ENCODE measurements around the gene CD79A. TPM values are rescaled to one million over a fixed set of nuclear protein-coding genes. Genes with fewer than 3 reads are reported as not detected.
"Not testable (repeated sequence)": the region's sequence is repeated elsewhere in the genome, so short reads cannot be mapped to it uniquely, and the experiment has no call there.

CD79A gene
- total RNA-seq, 1 experiment from 2014 or later = 0.82 TPM

GRCh38 chr19:41913538-41914423 lies 36.7 kb downstream of the CD79A start:
- H3K27me3 ChIP-seq (replicated peaks; ENCODE audit: control insufficient read depth, insufficient read depth, low read length) = no peaks in the 10 kb centered on the region; the same call in 1 of the 2 replicates
- peaks cover 5% of the 10 kb centered on the region for H3K27me3 Mint-ChIP-seq (ENCODE audit: insufficient read depth, unreplicated experiment)

GRCh38 chr19:41914424-41914834 lies 37.4 kb downstream of the CD79A start:
- H3K36me3 ChIP-seq (ENCODE audit: control insufficient read depth, insufficient read depth, low read length); H3K9me3 ChIP-seq; H3K4me3 Mint-ChIP-seq (ENCODE audit: unreplicated experiment); H3K27me3 Mint-ChIP-seq (ENCODE audit: insufficient read depth, unreplicated experiment); H3K4me3 ChIP-seq (ENCODE audit: low read depth, low read length); BruUV-seq (replicated peaks); POLR2A ChIA-PET; H3K27ac Mint-ChIP-seq (ENCODE audit: unreplicated experiment); H3K27me3 ChIP-seq (replicated peaks; ENCODE audit: control insufficient read depth, insufficient read depth, low read length); H3K36me3 Mint-ChIP-seq (ENCODE audit: insufficient read depth, unreplicated experiment); H3K4me1 ChIP-seq; H3K4me1 Mint-ChIP-seq (ENCODE audit: low read depth, unreplicated experiment); H3K9me3 Mint-ChIP-seq (ENCODE audit: unreplicated experiment); intact Hi-C loops (cut with micrococcal nuclease; ENCODE audit: unreplicated experiment); CTCF ChIA-PET; DNase-seq: not testable (repeated sequence)

More at GRCh38 chr19:41913538-41914423, 36.7 kb downstream of the CD79A start:
- no peaks in the 10 kb centered on the region for H3K9me3 ChIP-seq
- no peak for DNase-seq
- no peak overlapping the region for H3K27ac Mint-ChIP-seq (ENCODE audit: unreplicated experiment)
- no peak for TF ChIP-seq CTCF (IDR thresholded peaks at IDR 0.05; ENCODE audit: insufficient read depth in 1 of 2, low read depth in 1 of 2, low read length in 1 of 2, severe bottlenecking in 1 of 2, unreplicated experiment in 1 of 2)
- POLR2A ChIA-PET = no interaction called here
- intact Hi-C loops (cut with micrococcal nuclease; ENCODE audit: unreplicated experiment) = no loop called here
- no peak overlapping the region for H3K4me3 Mint-ChIP-seq (ENCODE audit: unreplicated experiment)
- BruUV-seq (replicated peaks) = no TSS peak
- CTCF ChIA-PET = no interaction called here
- peaks cover 7% of the 10 kb centered on the region for H3K36me3 Mint-ChIP-seq (ENCODE audit: insufficient read depth, unreplicated experiment)
- no peaks in the 10 kb centered on the region for H3K4me1 Mint-ChIP-seq (ENCODE audit: low read depth, unreplicated experiment)
- H3K9me3 Mint-ChIP-seq (ENCODE audit: unreplicated experiment) = no peaks in the 10 kb centered on the region
- H3K4me3 ChIP-seq (ENCODE audit: low read depth, low read length) = no peak overlapping the region
- H3K36me3 ChIP-seq (ENCODE audit: control insufficient read depth, insufficient read depth, low read length) = no peaks in the 10 kb centered on the region
- no peaks in the 10 kb centered on the region for H3K4me1 ChIP-seq

- no TSS peak for BruUV-seq (replicated peaks)
- no peak for TF ChIP-seq CTCF (IDR thresholded peaks at IDR 0.05; ENCODE audit: insufficient read depth in 1 of 2, low read depth in 1 of 2, low read length in 1 of 2, severe bottlenecking in 1 of 2, unreplicated experiment in 1 of 2)
- POLR2A ChIA-PET = no interaction called here
- H3K4me3 ChIP-seq (ENCODE audit: low read depth, low read length) = no peak overlapping the region
- no peaks in the 10 kb centered on the region for H3K36me3 ChIP-seq (ENCODE audit: control insufficient read depth, insufficient read depth, low read length)
- no peak for DNase-seq
- no peaks in the 10 kb centered on the region for H3K4me1 ChIP-seq
- H3K27me3 Mint-ChIP-seq (ENCODE audit: insufficient read depth, unreplicated experiment) = peaks cover 5% of the 10 kb centered on the region
- no peak overlapping the region for H3K27ac Mint-ChIP-seq (ENCODE audit: unreplicated experiment)
- H3K9me3 Mint-ChIP-seq (ENCODE audit: unreplicated experiment) = no peaks in the 10 kb centered on the region
- no peaks in the 10 kb centered on the region for H3K4me1 Mint-ChIP-seq (ENCODE audit: low read depth, unreplicated experiment)
- no peak overlapping the region for H3K4me3 Mint-ChIP-seq (ENCODE audit: unreplicated experiment)
- CTCF ChIA-PET = no interaction called here
- H3K9me3 ChIP-seq = no peaks in the 10 kb centered on the region
- intact Hi-C loops (cut with micrococcal nuclease; ENCODE audit: unreplicated experiment) = no loop called here
- no peaks in the 10 kb centered on the region; the same call in 1 of the 2 replicates for H3K27me3 ChIP-seq (replicated peaks; ENCODE audit: control insufficient read depth, insufficient read depth, low read length)
- H3K36me3 Mint-ChIP-seq (ENCODE audit: insufficient read depth, unreplicated experiment) = no peaks in the 10 kb centered on the region
Measured at GRCh38 chr19:41915021-41915775, 38.1 kb downstream of the CD79A start.
